Activated CD4-positive, CD25-positive, alpha-beta regulatory T cell treated with anti-CD3 and anti-CD28 coated beads, Interleukin-2, amount 50 U/mL, for 72 hours (primary cell): ENCODE measurements around the gene LHCGR.
"Not testable (repeated sequence)": the region's sequence is repeated elsewhere in the genome, so short reads cannot be mapped to it uniquely, and the experiment has no call there.

Source experiments
- DNase-seq: peaks from one replicate; pipeline ENCODE4 v3.0.0; 2021

Gene LHCGR

GRCh38 chr2:48709096-48710034, 46.2 kb downstream of the LHCGR start:
- no peak for DNase-seq

GRCh38 chr2:48707466-48707865, 48.1 kb downstream of the LHCGR start:
- DNase-seq, result no peak

- DNase-seq, result not testable (repeated sequence)
Observed at GRCh38 chr2:48703621-48704020, 51.9 kb downstream of the LHCGR start.

- no peak for DNase-seq
Observed at GRCh38 chr2:48699348-48699930, 56.1 kb downstream of the LHCGR start.

GRCh38 chr2:48696881-48697280, 58.6 kb downstream of the LHCGR start:
- DNase-seq, result no peak

- DNase-seq, result no peak
Observed at GRCh38 chr2:48695991-48696390, 59.5 kb downstream of the LHCGR start.

GRCh38 chr2:48694149-48694548, 61.4 kb downstream of the LHCGR start:
- DNase-seq, result no peak

- no peak for DNase-seq
Observed at GRCh38 chr2:48693645-48694044, 61.9 kb downstream of the LHCGR start.

- no peak for DNase-seq
Observed at GRCh38 chr2:48693066-48693465, 62.5 kb downstream of the LHCGR start.

GRCh38 chr2:48691935-48692691, 63.4 kb downstream of the LHCGR start:
- DNase-seq, result no peak

GRCh38 chr2:48685126-48685525, 70.4 kb downstream of the LHCGR start:
- DNase-seq, result no peak

- no peak for DNase-seq
Observed at GRCh38 chr2:48677450-48677849, 78.1 kb downstream of the LHCGR start.

- DNase-seq, result no peak
Observed at GRCh38 chr2:48674933-48675332, 80.6 kb downstream of the LHCGR start.

- no peak for DNase-seq
Observed at GRCh38 chr2:48673581-48673980, 81.9 kb downstream of the LHCGR start.

- no peak for DNase-seq
Observed at GRCh38 chr2:48668992-48669391, 86.5 kb downstream of the LHCGR start.

GRCh38 chr2:48651158-48651790, 104.2 kb downstream of the LHCGR start:
- no peak for DNase-seq

- DNase-seq, result no peak
Observed at GRCh38 chr2:48638261-48638660, 117.3 kb downstream of the LHCGR start.
